Right kidney (tissue), 9 donors: ENCODE results near the gene GRM5.
A peak's percentile ranks its signal among the peaks of the same experiment; 100 is the strongest.
"Not testable (repeated sequence)": the region's sequence is repeated elsewhere in the genome, so short reads cannot be mapped to it uniquely, and the experiment has no call there.

ENCODE experiments used
- DNase-seq: peaks from one replicate; pipeline ENCODE4 v3.0.0-alpha.2; 2016
- long read RNA-seq, 8 donors: transcript quantifications; one replicate each; lab custom pipeline, GENCODE V29; 2026

GRM5 gene
- long read RNA-seq, donor 1: 0 reads
- long read RNA-seq, donor 2: 0 reads
- long read RNA-seq, donor 3: 0 reads
- long read RNA-seq, donor 4: 0 reads
- long read RNA-seq, donor 5: 0 reads
- long read RNA-seq, donor 6: 0 reads
- long read RNA-seq, donor 7: 0 reads
- long read RNA-seq, donor 8: 0 reads

DNA sequence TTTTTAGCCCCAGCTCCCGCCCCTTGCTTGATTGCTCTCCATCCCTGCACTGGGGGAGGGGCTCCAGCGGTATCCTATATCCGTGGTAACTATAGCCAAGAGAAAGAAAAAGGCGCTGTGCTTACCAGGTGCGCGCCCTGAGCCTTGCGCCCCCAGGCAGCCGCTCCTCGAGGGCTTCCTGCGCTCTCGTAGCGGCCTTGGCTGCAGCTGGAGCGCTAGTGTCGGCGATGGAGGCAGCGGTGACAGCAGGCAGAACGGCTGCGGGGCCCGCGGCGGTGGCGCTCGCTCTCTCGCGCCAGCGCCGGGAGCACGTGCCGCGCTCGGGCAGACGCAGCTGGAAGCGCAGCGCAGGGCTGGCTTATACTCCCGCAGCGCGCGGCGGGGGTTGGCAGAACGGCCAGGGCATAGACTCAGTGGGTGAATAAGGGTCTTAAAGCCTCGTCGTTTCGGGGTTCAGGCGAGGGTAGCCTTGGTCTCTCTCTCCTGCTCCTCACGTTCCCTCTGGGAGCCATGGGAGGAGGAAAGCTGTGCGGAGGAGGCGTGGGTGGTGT lies at the start of gene GRM5:
Gene GRM5, minus strand, starts transcription at position 332 of the 551 bp plus-strand sequence. CDS start 18,110 bp downstream, outside the sequence.
- DNase-seq: peak; percentile 25

DNA sequence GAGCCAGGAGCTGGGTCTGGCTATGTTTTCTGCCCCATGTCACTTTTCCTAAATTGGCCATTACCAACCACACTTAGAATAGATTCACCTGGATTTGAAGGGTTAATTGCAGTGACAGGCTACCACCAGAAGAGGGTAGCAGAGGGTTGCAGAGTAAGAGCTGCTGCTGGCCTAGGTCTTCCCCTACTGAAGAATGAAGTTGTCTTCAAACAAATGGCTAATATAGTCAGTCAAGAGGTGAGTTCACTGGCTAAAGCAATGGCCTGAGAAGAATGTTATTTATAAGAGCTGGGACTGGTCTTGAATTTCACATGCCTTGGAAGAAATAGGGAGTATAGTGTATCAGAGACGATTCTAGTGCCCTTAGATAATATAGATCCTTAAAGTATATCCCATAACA lies 32.2 kb upstream of the GRM5 start:
- DNase-seq: peak; percentile 27

GRCh38 chr11:89093806-89094205 lies 28.0 kb upstream of the GRM5 start:
- not testable (repeated sequence) for DNase-seq

DNA sequence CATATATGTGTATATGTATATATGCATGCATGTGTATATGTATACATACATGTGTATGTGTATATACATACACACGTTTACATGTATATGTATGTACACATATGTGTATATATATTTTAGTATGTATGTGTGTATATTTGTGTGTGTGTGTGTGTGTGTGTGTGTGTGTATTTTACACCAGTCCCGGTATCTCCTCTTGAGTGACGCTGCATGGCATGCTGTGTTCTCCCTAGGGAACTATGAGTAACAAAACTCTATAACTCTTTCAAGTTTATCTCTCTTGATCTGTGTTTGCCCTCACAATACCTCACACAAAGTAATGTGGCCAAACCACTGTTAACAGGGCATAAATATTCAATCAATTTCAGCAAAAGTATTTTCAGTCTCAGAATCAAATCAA lies 19.2 kb upstream of the GRM5 start:
- not testable (repeated sequence) for DNase-seq

DNA sequence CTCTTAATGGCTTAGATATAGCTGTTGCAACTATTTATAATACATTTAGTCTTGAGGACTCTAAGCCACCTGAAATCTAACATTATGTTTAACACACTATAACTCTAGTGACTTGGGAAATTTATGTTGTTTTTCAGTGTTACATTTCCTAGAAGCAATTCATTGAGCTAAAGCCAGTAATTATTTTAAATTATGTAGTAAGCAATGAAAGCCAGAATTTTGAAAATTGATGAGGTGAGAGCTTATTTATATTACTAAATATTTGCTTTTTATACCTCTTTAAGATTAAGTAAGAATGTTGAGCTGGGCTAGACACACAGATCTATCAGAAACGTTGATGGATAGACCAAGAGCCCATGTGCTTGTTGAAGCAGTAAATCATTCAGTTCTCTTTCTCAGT lies 5.1 kb upstream of the GRM5 start:
- not testable (repeated sequence) for DNase-seq

DNA sequence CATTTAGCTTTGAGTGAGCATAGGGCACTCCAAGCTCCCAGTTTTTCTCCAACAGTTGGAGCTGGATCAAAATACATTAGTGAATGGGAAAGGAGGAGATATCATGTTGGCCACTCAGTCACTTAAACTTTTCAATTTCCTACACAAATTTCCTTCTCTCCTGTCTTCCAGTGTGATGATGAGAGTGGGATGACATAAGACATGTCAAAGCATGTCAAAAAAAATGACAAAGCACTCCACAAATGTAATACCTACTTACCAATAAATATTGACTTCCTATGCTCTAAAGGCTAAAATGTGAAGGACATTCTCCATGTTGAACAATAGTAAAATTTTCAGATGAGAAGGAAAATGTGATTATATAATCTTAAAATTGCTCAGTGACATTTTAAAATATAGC lies 1.5 kb upstream of the GRM5 start:
- DNase-seq: no peak

- no peak for DNase-seq
Measured at GRCh38 chr11:89065066-89065465, 716 bp downstream of the GRM5 start.

DNA sequence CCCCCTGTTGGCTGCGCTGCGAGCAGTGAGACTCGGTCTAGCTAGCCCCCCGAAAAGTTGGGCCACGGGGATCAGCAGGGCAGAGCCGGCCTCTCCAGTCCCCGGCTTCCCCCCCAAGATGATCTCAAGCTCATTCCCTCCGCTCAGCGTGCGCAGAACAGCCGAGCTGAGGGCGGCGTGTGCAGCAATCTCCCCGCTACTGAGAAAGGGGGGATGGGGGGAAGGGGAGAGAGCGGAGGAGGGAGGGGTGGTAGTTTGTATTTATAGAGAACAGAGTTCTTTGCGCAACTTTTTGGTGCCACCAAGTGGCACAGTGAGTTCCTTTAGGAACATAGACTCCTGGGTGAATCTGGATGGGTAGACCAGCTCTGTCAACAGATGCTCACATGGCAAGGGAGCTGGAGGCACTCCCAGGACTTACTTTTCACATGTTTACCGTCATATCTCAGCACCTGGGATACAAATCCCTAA lies 2.3 kb downstream of the GRM5 start:
- DNase-seq: not testable (repeated sequence)

GRCh38 chr11:89062771-89063298 lies 2.9 kb downstream of the GRM5 start:
- DNase-seq: not testable (repeated sequence)

GRCh38 chr11:89061839-89062238 lies 3.9 kb downstream of the GRM5 start:
- DNase-seq: not testable (repeated sequence)

- not testable (repeated sequence) for DNase-seq
Measured at GRCh38 chr11:89057406-89057805, 8.4 kb downstream of the GRM5 start.

- no peak for DNase-seq
Measured at GRCh38 chr11:89052220-89052619, 13.6 kb downstream of the GRM5 start.

DNA sequence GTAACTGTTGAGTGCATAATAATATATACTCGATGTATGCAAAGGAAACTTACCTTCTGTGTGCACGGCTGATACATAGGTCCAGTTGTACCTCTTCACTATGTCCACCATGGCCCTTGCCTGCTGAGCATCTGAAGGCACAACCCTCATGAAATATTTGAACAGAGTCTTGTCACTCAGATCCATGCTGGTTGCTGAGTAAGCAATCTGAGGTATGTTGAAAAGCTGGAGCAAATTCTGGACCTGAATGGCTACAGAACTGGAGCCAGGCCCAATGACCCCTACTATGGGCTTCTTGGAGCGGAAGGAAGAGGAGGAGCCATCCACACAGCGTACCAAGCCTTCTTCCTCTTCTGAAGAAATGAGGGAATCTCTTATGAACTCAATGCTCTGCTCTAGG lies 18.6 kb downstream of the GRM5 start:
- DNase-seq: not testable (repeated sequence)

GRCh38 chr11:89043861-89044588 lies 21.8 kb downstream of the GRM5 start:
- not testable (repeated sequence) for DNase-seq

DNA sequence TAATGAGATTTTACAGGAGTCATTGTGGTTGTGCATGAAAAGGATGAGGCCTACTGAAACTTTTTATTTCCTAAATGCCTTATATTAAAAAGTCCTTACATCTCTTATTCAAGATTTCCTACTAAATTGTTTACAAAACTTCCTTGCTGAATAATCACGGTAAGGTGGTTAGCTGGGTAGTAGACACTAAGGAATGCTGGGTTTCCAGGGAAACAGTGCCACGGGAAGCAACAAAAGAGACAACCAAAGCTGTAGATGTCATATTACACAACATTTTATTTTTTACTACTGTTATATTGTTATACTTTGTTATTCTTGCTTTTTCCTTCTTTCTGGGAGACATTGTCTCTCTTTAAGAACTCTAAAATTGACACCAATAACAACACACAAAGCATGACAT lies 36.1 kb downstream of the GRM5 start:
- not testable (repeated sequence) for DNase-seq

DNA sequence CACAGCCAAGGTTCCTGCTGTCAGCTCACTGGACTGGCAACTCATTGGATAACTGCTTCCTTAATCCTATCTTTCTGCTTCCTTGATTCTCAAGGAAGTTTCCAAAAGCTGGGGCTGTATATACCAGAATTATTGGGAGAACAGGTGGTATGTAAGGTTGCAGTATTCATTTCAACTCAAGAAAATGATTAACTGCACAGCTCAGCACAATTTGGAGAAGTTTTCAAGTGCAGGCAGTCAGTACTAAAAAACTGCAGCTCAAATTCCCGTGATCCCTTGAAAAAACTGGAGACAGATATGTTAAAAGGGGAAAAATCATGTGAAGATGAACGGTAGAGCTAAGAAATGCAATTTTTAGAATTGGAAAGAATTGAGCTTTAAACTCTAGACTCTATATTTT lies 44.4 kb downstream of the GRM5 start:
- no peak for DNase-seq

DNA sequence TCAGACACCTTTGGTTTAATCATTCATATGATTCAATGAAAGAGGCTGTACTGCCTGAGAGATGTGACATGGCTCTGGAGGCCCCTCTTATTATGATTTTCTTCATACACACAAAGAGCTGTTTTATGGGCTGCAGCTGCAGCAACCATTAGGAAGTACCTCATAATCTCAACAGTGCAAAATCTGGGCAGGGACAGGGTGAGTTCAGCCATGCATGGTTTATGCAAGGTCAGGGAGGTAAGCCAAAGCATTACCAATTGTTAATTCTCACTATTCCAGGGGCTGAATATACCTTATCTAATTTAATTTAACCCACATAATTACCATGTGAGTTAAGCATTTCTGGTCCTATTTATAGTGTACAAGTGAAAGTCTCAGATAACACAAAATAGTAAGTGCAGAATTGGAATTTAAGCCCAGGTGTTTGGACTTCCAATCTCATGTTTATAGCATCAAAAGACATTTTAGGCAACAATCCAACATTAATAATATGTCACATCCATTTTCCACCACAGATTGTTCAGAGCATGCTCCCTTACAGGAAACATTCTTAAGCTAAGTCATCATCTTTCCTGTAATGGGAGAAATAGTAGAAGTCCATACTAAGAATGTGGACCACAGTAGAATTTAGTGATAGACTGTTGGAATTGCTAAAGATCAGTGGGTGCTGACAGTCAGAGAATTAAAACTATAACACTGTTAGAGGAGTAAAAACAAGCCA lies 45.8 kb downstream of the GRM5 start:
- DNase-seq: not testable (repeated sequence)

- no peak for DNase-seq
Measured at GRCh38 chr11:89016214-89016613, 49.6 kb downstream of the GRM5 start.

DNA sequence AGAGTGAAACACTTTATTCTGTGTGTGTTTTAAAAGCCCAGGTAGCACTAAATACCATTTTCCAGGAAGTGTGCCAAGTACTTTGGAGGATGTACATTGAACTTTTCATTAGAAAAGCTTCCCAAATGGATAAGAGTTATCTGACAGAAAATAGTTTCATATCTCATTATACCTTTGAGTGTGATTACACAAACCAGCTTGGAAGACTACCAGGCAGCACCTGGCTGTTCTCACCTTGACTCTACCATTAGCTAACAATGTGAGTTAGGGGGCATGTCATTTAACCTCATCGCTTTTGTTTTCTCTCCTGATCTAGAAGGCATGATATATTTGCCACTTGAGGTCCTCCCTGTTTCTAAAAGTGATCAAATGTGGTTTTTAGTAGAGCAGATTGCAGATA lies 50.2 kb downstream of the GRM5 start:
- no peak for DNase-seq

DNA sequence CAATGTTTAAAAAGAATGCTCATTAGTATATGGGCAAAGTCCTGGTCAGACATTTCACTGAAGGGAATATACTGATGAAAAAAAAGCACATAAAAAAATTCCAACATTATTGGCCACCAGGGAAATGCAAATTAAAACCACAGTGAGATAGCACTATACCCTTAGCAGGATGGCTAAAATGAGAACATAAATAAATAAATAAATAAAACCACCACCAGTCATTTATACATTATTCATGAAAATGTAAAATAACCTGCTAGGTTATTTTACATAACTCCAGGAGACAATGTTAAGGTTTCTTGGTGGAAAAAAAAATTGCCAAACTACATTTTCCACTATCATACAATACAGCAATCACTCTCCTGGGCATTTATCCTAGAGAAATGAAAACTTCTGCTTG lies 64.9 kb downstream of the GRM5 start:
- DNase-seq: not testable (repeated sequence)

DNA sequence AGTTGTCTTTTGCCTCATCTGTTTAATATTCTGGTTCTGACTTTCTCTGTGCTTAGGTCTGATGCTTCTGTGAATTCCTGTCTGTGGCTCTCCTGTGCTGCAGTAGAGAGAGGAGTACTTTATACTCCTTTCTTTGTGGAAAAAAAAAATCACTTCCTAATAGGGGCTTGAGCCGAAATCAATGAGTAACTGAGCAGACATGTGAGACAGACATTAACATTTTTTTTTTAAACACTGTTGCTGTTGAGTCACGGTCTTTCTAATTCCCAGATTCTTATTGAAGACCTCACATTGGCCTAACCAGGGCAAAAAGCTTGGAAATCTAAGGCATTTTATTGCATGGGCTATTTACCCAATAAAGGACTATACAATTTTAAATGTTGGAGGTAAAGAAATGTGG lies 86.1 kb downstream of the GRM5 start:
- DNase-seq: no peak

DNA sequence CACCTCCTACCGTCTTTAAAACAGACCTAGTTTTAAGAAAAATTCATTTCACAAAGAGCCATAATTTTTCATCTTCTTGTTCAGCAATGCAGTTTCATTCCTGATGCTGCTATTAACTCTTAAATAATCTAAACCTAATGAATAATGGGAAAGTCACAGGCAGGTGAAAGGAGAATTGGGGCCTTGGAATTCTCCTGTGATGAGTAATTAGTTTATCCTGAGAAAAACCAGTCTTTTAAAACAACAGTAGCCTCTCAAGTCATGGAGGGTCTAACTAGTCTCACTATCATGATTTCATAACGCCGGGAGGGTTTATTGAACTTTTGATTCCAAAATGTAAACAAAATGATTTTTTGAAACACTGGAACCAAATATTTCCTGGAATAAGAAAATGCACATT lies 86.8 kb downstream of the GRM5 start:
- not testable (repeated sequence) for DNase-seq

- DNase-seq: not testable (repeated sequence)
Measured at GRCh38 chr11:88975441-88975840, 90.3 kb downstream of the GRM5 start.
